Measurements from ENCODE around the gene MGMT. TPM values are rescaled to one million over a fixed set of nuclear protein-coding genes. Genes with fewer than 3 reads are reported as not detected.

Gene MGMT
- polyA plus RNA-seq, 1 donor from 2014 or later, result 0.94 TPM

- no peak for TF ChIP-seq TAF1 (IDR thresholded peaks at IDR 0.05; ENCODE audit: low read depth)
These were observed 180.5 kb downstream of the MGMT start (continued) for GRCh38 chr10:129647590-129647989.

- no peak overlapping the region for H2AFZ ChIP-seq (ENCODE audit: low read depth, low read length)
- H4K20me1 ChIP-seq (ENCODE audit: insufficient read depth), result no peaks in the 10 kb centered on the region
- H3K9me2 ChIP-seq (ENCODE audit: insufficient read depth, low read length), result no peaks in the 10 kb centered on the region
- H3K27ac ChIP-seq (ENCODE audit: low read length), result no peak overlapping the region
- H3K36me3 ChIP-seq (ENCODE audit: insufficient read depth, low read length), result no peaks in the 10 kb centered on the region
- H3F3A ChIP-seq (ENCODE audit: insufficient read depth, low read length, poor library complexity, severe bottlenecking), result no peaks in the 10 kb centered on the region
- H3K4me2 ChIP-seq (ENCODE audit: low read length), result no peak overlapping the region
- TF ChIP-seq CTCF (IDR thresholded peaks at IDR 0.05; ENCODE audit: poor library complexity, severe bottlenecking) (no peak), RAD21 (conservative IDR thresholded peaks at IDR 0.05) (no peak), MXI1 (conservative IDR thresholded peaks at IDR 0.05; ENCODE audit: poor library complexity, severe bottlenecking) (no peak), SMC3 (conservative IDR thresholded peaks at IDR 0.05; ENCODE audit: poor library complexity) (no peak), EP300 (conservative IDR thresholded peaks at IDR 0.05; ENCODE audit: poor library complexity, severe bottlenecking) (no peak), EZH2 (IDR thresholded peaks at IDR 0.05; ENCODE audit: borderline replicate concordance, insufficient read depth, low read length, poor library complexity, severe bottlenecking) (no peak), TAF1 (IDR thresholded peaks at IDR 0.05; ENCODE audit: low read depth) (no peak)
- H3K9me3 ChIP-seq (ENCODE audit: low read length), result no peaks in the 10 kb centered on the region
- no peaks in the 10 kb centered on the region for H3K27me3 ChIP-seq (ENCODE audit: insufficient read depth, low read depth, low read length)
- H3K4me3 ChIP-seq (ENCODE audit: low read length), result no peak overlapping the region
- H3K9ac ChIP-seq (ENCODE audit: low read length), result no peak overlapping the region
- H3K79me2 ChIP-seq (replicated peaks; ENCODE audit: insufficient read depth, low read length), result no peaks in the 10 kb centered on the region
These were observed 181.8 kb downstream of the MGMT start for GRCh38 chr10:129648856-129649255.

GRCh38 chr10:129652021-129652420, 185.0 kb downstream of the MGMT start:
- TF ChIP-seq POLR2AphosphoS5 (IDR thresholded peaks at IDR 0.05) (no peak), EZH2 (IDR thresholded peaks at IDR 0.05; ENCODE audit: borderline replicate concordance, insufficient read depth, low read length, poor library complexity, severe bottlenecking) (no peak), SMC3 (conservative IDR thresholded peaks at IDR 0.05; ENCODE audit: poor library complexity) (no peak), EP300 (conservative IDR thresholded peaks at IDR 0.05; ENCODE audit: poor library complexity, severe bottlenecking) (no peak), RAD21 (conservative IDR thresholded peaks at IDR 0.05) (no peak), CTCF (IDR thresholded peaks at IDR 0.05; ENCODE audit: poor library complexity, severe bottlenecking) (no peak), TAF1 (IDR thresholded peaks at IDR 0.05; ENCODE audit: low read depth) (no peak), REST (IDR thresholded peaks at IDR 0.05; ENCODE audit: borderline replicate concordance) (no peak), MXI1 (conservative IDR thresholded peaks at IDR 0.05; ENCODE audit: poor library complexity, severe bottlenecking) (no peak)
- no peaks in the 10 kb centered on the region for H3K9me2 ChIP-seq (ENCODE audit: insufficient read depth, low read length)
- H3K4me2 ChIP-seq (ENCODE audit: low read length), result no peak overlapping the region
- H4K20me1 ChIP-seq (ENCODE audit: insufficient read depth), result no peaks in the 10 kb centered on the region
- H3K27me3 ChIP-seq (ENCODE audit: insufficient read depth, low read depth, low read length), result no peaks in the 10 kb centered on the region
- H3K4me3 ChIP-seq (ENCODE audit: low read length), result no peak overlapping the region
- H2AFZ ChIP-seq (ENCODE audit: low read depth, low read length), result no peak overlapping the region
- no peaks in the 10 kb centered on the region for H3F3A ChIP-seq (ENCODE audit: insufficient read depth, low read length, poor library complexity, severe bottlenecking)
- H3K9ac ChIP-seq (ENCODE audit: low read length), result no peak overlapping the region
- no peaks in the 10 kb centered on the region for H3K79me2 ChIP-seq (replicated peaks; ENCODE audit: insufficient read depth, low read length)
- no peaks in the 10 kb centered on the region for H3K36me3 ChIP-seq (ENCODE audit: insufficient read depth, low read length)
- no peak overlapping the region for H3K27ac ChIP-seq (ENCODE audit: low read length)
- H3K9me3 ChIP-seq (ENCODE audit: low read length), result no peaks in the 10 kb centered on the region

Measured in neural cell (in vitro differentiated cells).